Tibial artery (tissue), 4 donors: ENCODE measurements around the gene ST6GALNAC1.

ENCODE experiments used
- DNase-seq, 2 donors: peaks; one replicate each; pipeline ENCODE4 v3.0.0-alpha.2; 2019
- H3K27ac ChIP-seq, 2 donors: fragments of 200-600 bp; sonication (generic) in 1 of 2; 1 replicate in 1 of 2; 2 replicates in 1 of 2; pipeline ENCODE4 v1.5.1; 2018 to 2019; ENCODE audit warnings: mild to moderate bottlenecking in 1 of 2
- H3K27me3 ChIP-seq, 2 donors: fragments of 200-600 bp; sonication (generic) in 1 of 2; one replicate each; pipeline versions ENCODE4 v1.5.1 to v1.6.0; 2016 to 2019
- H3K36me3 ChIP-seq, 3 donors: fragments of 200-600 bp; sonication (generic) in 2 of 3; one replicate each; pipeline ENCODE4 v1.5.1; 2016 to 2019; ENCODE audit warnings: mild to moderate bottlenecking in 2 of 3
- H3K4me1 ChIP-seq, 4 donors: fragments of 200-600 bp; sonication (generic) in 2 of 4; 1 replicate in 3 of 4; 2 replicates in 1 of 4; pipeline ENCODE4 v1.5.1; 2016 to 2019
- H3K4me3 ChIP-seq, 2 donors: fragments of 200-600 bp; sonication (generic) in 1 of 2; 1 replicate in 1 of 2; 2 replicates in 1 of 2; pipeline ENCODE4 v1.5.1; 2018 to 2019; ENCODE audit warnings: mild to moderate bottlenecking in 2 of 2
- H3K9me3 ChIP-seq, 3 donors: fragments of 200-600 bp; sonication (generic) in 1 of 3; one replicate each; pipeline ENCODE4 v1.5.1; 2016 to 2019
- CTCF ChIP-seq, 2 experiments: fragments of 200-600 bp in 1 of 2; fragments of 450-650 bp in 1 of 2; IDR thresholded peaks; one replicate each; pipeline ENCODE4 v1.5.1; 2017 to 2019; ENCODE audit warnings: antibody characterized with exemption in 2 of 2, mild to moderate bottlenecking in 1 of 2, moderate library complexity in 1 of 2
- intact Hi-C: fragments of 100-400 bp; cut with DNase I; formaldehyde crosslinking; loops from one replicate; pipeline ENCODE4 v1.15.0; 2023; ENCODE audit warnings: low total_unique reads

Gene ST6GALNAC1

GRCh38 chr17:76673729-76674128 is 30.2 kb upstream of the ST6GALNAC1 start:
- H3K4me1 ChIP-seq, result peaks cover 0 to 13% (median 8%) of the 10 kb centered on the region in 4 donors
- no peak for TF ChIP-seq CTCF (IDR thresholded peaks at IDR 0.05)
- H3K9me3 ChIP-seq, result no peaks in the 10 kb centered on the region
- H3K27me3 ChIP-seq, result no peaks in the 10 kb centered on the region
- H3K4me3 ChIP-seq, result no peak overlapping the region
- intact Hi-C loops, result loop anchor here (5.0 kb wide), 1 partner anchor 44 kb away; no protein-coding TSS in a partner anchor
- no peak overlapping the region for H3K27ac ChIP-seq
- DNase-seq, result no peak
- peaks cover 17 to 32% (median 20%) of the 10 kb centered on the region in 3 donors for H3K36me3 ChIP-seq

- DNase-seq, result no peak
- no peak for TF ChIP-seq CTCF (IDR thresholded peaks at IDR 0.05)
- Histone ChIP-seq H3K27me3 (peaks cover 0 to 2% of the 10 kb centered on the region in 2 donors), H3K4me1 (peaks cover 0 to 13% (median 8%) of the 10 kb centered on the region in 4 donors), H3K36me3 (peaks cover 14 to 26% (median 14%) of the 10 kb centered on the region in 3 donors), H3K4me3 (no peak overlapping the region), H3K9me3 (no peaks in the 10 kb centered on the region), H3K27ac (no peak overlapping the region)
- intact Hi-C loops, result loop anchor here (5.0 kb wide), 1 partner anchor 44 kb away; no protein-coding TSS in a partner anchor
These were observed 29.3 kb upstream of the ST6GALNAC1 start for GRCh38 chr17:76672892-76673291.

GRCh38 chr17:76672270-76672851 is 28.8 kb upstream of the ST6GALNAC1 start:
- H3K9me3 ChIP-seq, result no peaks in the 10 kb centered on the region
- H3K36me3 ChIP-seq, result peaks cover 9 to 20% (median 9%) of the 10 kb centered on the region in 3 donors
- intact Hi-C loops, result loop anchor here (5.0 kb wide), 1 partner anchor 45 kb away; no protein-coding TSS in a partner anchor
- DNase-seq, result no peak
- TF ChIP-seq CTCF (IDR thresholded peaks at IDR 0.05), result no peak
- peaks cover 0 to 7% of the 10 kb centered on the region in 2 donors for H3K27me3 ChIP-seq
- H3K4me1 ChIP-seq, result peaks cover 0 to 13% (median 8%) of the 10 kb centered on the region in 4 donors
- H3K4me3 ChIP-seq, result peak overlapping the region; percentile 55 to 67
- H3K27ac ChIP-seq, result peak overlapping the region; percentile 69 to 76

GRCh38 chr17:76671912-76672262 is 28.3 kb upstream of the ST6GALNAC1 start:
- H3K36me3 ChIP-seq, result peaks cover 4 to 15% (median 5%) of the 10 kb centered on the region in 3 donors
- H3K4me1 ChIP-seq, result peaks cover 0 to 13% (median 8%) of the 10 kb centered on the region in 4 donors
- H3K27ac ChIP-seq, result peak overlapping the region; percentile 69 to 76
- peak in 1 of 2 experiments; percentile 47 for TF ChIP-seq CTCF (IDR thresholded peaks at IDR 0.05)
- peaks cover 0 to 8% of the 10 kb centered on the region in 2 donors for H3K27me3 ChIP-seq
- DNase-seq, result no peak
- peak overlapping the region; percentile 55 to 67 for H3K4me3 ChIP-seq
- no peaks in the 10 kb centered on the region for H3K9me3 ChIP-seq
- intact Hi-C loops, result loop anchor here (5.0 kb wide), 1 partner anchor 45 kb away; no protein-coding TSS in a partner anchor

GRCh38 chr17:76671123-76671911 is 27.8 kb upstream of the ST6GALNAC1 start:
- peaks cover 0 to 13% (median 8%) of the 10 kb centered on the region in 4 donors for H3K4me1 ChIP-seq
- H3K27ac ChIP-seq, result peak overlapping the region; percentile 69 to 76
- DNase-seq, result peak; percentile 100
- H3K4me3 ChIP-seq, result peak overlapping the region; percentile 55 to 67
- peaks cover 0 to 10% of the 10 kb centered on the region in 2 donors for H3K27me3 ChIP-seq
- no peaks in the 10 kb centered on the region for H3K9me3 ChIP-seq
- intact Hi-C loops, result loop anchor here (5.0 kb wide), 1 partner anchor 46 kb away; no protein-coding TSS in a partner anchor
- H3K36me3 ChIP-seq, result peaks cover 0 to 10% (median 3%) of the 10 kb centered on the region in 3 donors
- TF ChIP-seq CTCF (IDR thresholded peaks at IDR 0.05), result no peak
